Loucy (cell line): Measurements from ENCODE around the gene GPM6B.
A peak's percentile ranks its signal among the peaks of the same experiment; 100 is the strongest.
"Not testable (repeated sequence)": the region's sequence is repeated elsewhere in the genome, so short reads cannot be mapped to it uniquely, and the experiment has no call there.

Experiments used
- H2AFZ ChIP-seq: fragments of 200-600 bp; sonication (generic); 2 replicates; pipeline ENCODE4 v1.6.0; 2016; ENCODE audit warnings: antibody characterized with exemption, mild to moderate bottlenecking, low read length, moderate library complexity
- H3F3A ChIP-seq: fragments of 200-600 bp; 2 replicates; pipeline ENCODE4 v1.6.0; 2016; ENCODE audit warnings: antibody characterized with exemption, low read depth, mild to moderate bottlenecking
- H3K27me3 ChIP-seq: fragments of 200-600 bp; sonication (generic); 2 replicates; pipeline ENCODE4 v1.6.1; 2014; ENCODE audit warnings: low read length, mild to moderate bottlenecking; ENCODE audit not compliant: insufficient read depth, poor library complexity, severe bottlenecking
- H3K36me3 ChIP-seq: fragments of 200-600 bp; sonication (generic); 2 replicates; pipeline ENCODE4 v1.6.1; 2016; ENCODE audit warnings: low read length; ENCODE audit not compliant: insufficient read depth
- H3K4me1 ChIP-seq: fragments of 200-600 bp; sonication (generic); 2 replicates; pipeline ENCODE4 v1.5.1; 2014; ENCODE audit warnings: low read length, mild to moderate bottlenecking; ENCODE audit not compliant: insufficient read depth, poor library complexity, severe bottlenecking
- H3K4me2 ChIP-seq: fragments of 200-600 bp; sonication (generic); 2 replicates; pipeline ENCODE4 v1.6.0; 2014; ENCODE audit warnings: antibody characterized with exemption, low read length, low read depth, mild to moderate bottlenecking; ENCODE audit not compliant: poor library complexity, severe bottlenecking
- H3K4me3 ChIP-seq: fragments of 200-600 bp; sonication (generic); 2 replicates; pipeline ENCODE4 v1.5.1; 2014; ENCODE audit warnings: low read length, mild to moderate bottlenecking, mixed read lengths; ENCODE audit not compliant: poor library complexity, severe bottlenecking
- H3K79me2 ChIP-seq: fragments of 200-600 bp; sonication (generic); 2 replicates; pipeline ENCODE4 v1.6.1; 2014; ENCODE audit warnings: low read length; ENCODE audit not compliant: insufficient read depth
- H3K9ac ChIP-seq: fragments of 200-600 bp; sonication (generic); 2 replicates; pipeline ENCODE4 v1.6.0; 2014; ENCODE audit warnings: mild to moderate bottlenecking, low read depth, low read length, moderate library complexity; ENCODE audit not compliant: poor library complexity, severe bottlenecking
- H3K9me2 ChIP-seq: fragments of 200-600 bp; sonication (generic); replicated peaks from 2 replicates; pipeline ENCODE4 v1.6.1; 2016; ENCODE audit warnings: low read depth, low read length, mixed read lengths
- H3K9me3 ChIP-seq: fragments of 200-600 bp; sonication (generic); 2 replicates; pipeline ENCODE4 v1.6.1; 2014; ENCODE audit warnings: mild to moderate bottlenecking, antibody characterized with exemption, low read length, low read depth; ENCODE audit not compliant: insufficient read depth
- H4K20me1 ChIP-seq: fragments of 200-600 bp; sonication (generic); 2 replicates; pipeline ENCODE4 v1.6.0; 2014; ENCODE audit warnings: antibody characterized with exemption, low read length, mild to moderate bottlenecking; ENCODE audit not compliant: insufficient read depth, poor library complexity, severe bottlenecking
- EZH2phosphoT487 ChIP-seq: fragments of 200-600 bp; IDR thresholded peaks from 2 replicates; pipeline ENCODE4 v1.6.1; 2018; ENCODE audit warnings: antibody characterized with exemption, mild to moderate bottlenecking, moderate library complexity, borderline replicate concordance
- TF ChIP-seq, protein P1 (sequence below): fragments of 200-600 bp; sonication (generic); conservative IDR thresholded peaks from 2 replicates; pipeline ENCODE4 v1.5.1; 2014; ENCODE audit warnings: mild to moderate bottlenecking, antibody characterized with exemption, low read length

Gene GPM6B

GRCh38 chrX:13734278-13735172 lies 82.4 kb downstream of the GPM6B start, which contains the start of the genes OFD1 and TRAPPC2:
TSS of gene OFD1 (plus strand) at chrX:13734748. CDS start at chrX:13735072, 324 bp downstream.
TSS of gene TRAPPC2 (minus strand) at chrX:13734620. CDS start at chrX:13719963, 14,657 bp downstream.
- Histone ChIP-seq H3K9ac (peak within 1 kb of the TSS; percentile 98), H3K79me2 (peaks cover 62% of the 10 kb centered on the region), H3F3A (no peaks in the 10 kb centered on the region), H3K27me3 (no peaks in the 10 kb centered on the region), H2AFZ (peak within 1 kb of the TSS; percentile 75), H4K20me1 (peaks cover 12% of the 10 kb centered on the region), H3K4me3 (peak within 1 kb of the TSS; percentile 93), H3K36me3 (no peaks in the 10 kb centered on the region), H3K4me2 (peak within 1 kb of the TSS; percentile 90), H3K4me1 (peaks cover 21% of the 10 kb centered on the region), H3K9me3 (no peaks in the 10 kb centered on the region), H3K9me2 (no peaks in the 10 kb centered on the region)
- TF ChIP-seq EZH2phosphoT487, result no peak
- TF ChIP-seq, protein P1, sequence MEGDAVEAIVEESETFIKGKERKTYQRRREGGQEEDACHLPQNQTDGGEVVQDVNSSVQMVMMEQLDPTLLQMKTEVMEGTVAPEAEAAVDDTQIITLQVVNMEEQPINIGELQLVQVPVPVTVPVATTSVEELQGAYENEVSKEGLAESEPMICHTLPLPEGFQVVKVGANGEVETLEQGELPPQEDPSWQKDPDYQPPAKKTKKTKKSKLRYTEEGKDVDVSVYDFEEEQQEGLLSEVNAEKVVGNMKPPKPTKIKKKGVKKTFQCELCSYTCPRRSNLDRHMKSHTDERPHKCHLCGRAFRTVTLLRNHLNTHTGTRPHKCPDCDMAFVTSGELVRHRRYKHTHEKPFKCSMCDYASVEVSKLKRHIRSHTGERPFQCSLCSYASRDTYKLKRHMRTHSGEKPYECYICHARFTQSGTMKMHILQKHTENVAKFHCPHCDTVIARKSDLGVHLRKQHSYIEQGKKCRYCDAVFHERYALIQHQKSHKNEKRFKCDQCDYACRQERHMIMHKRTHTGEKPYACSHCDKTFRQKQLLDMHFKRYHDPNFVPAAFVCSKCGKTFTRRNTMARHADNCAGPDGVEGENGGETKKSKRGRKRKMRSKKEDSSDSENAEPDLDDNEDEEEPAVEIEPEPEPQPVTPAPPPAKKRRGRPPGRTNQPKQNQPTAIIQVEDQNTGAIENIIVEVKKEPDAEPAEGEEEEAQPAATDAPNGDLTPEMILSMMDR, result no peak

DNA sequence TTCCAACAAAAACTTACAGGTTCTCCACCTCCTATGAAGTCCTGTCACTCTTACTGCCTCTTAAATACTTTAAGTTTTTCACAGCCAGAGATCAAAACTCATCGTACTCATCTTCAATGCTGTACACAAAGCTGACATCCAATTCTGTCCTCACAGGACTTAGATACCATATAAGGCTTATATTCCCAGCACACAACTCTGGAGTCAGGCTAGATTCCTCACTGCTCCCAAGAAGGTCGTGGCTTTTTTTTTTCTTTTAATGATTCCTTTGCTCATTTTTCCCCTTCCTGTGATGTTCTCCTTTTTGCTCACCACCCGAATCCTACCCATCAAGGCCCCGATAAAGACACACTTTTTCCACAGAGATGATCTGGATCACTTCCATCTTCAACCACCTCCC lies 83.4 kb downstream of the GPM6B start:
- Histone ChIP-seq H2AFZ (no peak overlapping the region), H3K4me2 (peak overlapping the region; percentile 90), H3K79me2 (peaks cover 63% of the 10 kb centered on the region), H3K9me3 (no peaks in the 10 kb centered on the region), H3K36me3 (no peaks in the 10 kb centered on the region), H3K9me2 (no peaks in the 10 kb centered on the region), H3K9ac (peak overlapping the region; percentile 98), H3F3A (no peaks in the 10 kb centered on the region), H3K4me1 (peaks cover 21% of the 10 kb centered on the region), H3K27me3 (no peaks in the 10 kb centered on the region), H4K20me1 (peaks cover 12% of the 10 kb centered on the region), H3K4me3 (peak overlapping the region; percentile 93)
- TF ChIP-seq, protein P1, result no peak
- no peak for TF ChIP-seq EZH2phosphoT487

DNA sequence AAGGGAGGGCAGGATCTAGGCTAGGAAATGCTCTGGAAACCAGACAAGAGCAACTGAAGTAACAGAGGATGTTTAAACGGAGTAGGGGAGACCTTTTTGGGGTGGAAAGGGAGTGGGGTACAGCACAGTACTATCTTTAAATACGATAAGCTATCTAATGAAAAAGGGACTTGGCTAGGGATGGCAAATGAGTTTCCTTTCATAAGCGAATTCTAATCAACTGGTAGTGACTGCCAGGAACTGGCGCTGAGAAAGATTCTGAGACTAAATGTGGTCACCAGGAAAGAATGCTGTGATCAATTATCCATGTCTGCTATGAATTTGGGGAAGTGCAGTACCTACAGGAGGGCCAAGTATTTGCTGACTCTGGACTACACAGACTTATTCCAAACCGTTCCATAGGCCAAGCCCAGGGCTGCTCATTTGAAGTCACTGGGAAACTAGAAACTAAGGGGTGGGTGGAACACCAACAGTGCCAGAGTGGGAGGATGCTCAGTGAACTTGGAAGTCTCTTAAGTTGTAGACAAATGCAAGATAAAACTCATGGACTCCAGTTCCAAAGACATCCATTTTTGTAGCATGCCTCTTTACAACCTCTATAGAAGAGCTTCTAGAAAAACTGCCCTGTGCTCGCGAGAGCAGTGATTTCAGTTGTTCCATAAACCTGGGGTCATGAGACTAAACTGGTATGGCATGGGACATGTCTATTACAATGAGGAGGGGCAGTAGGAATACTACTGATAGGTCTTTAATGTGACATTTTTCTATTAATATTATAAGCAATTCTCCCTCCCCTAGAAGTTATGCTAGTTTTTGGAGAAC lies 84.4 kb downstream of the GPM6B start:
- Histone ChIP-seq H3K36me3 (no peaks in the 10 kb centered on the region), H3K4me2 (peak overlapping the region; percentile 90), H3K4me3 (peak overlapping the region; percentile 93), H4K20me1 (peaks cover 12% of the 10 kb centered on the region), H3K9ac (peak overlapping the region; percentile 98), H3K27me3 (no peaks in the 10 kb centered on the region), H3F3A (no peaks in the 10 kb centered on the region), H3K79me2 (peaks cover 62% of the 10 kb centered on the region), H3K9me3 (no peaks in the 10 kb centered on the region), H2AFZ (no peak overlapping the region), H3K9me2 (no peaks in the 10 kb centered on the region), H3K4me1 (peaks cover 19% of the 10 kb centered on the region)
- TF ChIP-seq, protein P1, result no peak
- TF ChIP-seq EZH2phosphoT487, result no peak

GRCh38 chrX:13730523-13730922 lies 86.4 kb downstream of the GPM6B start:
- not testable (repeated sequence) for H3K9me3 ChIP-seq, H2AFZ ChIP-seq, H3K36me3 ChIP-seq, H3K27me3 ChIP-seq, H3K4me2 ChIP-seq, H4K20me1 ChIP-seq, H3F3A ChIP-seq, H3K4me1 ChIP-seq, H3K4me3 ChIP-seq, H3K9me2 ChIP-seq, H3K9ac ChIP-seq
- peaks cover 54% of the 10 kb centered on the region for H3K79me2 ChIP-seq

- H3K4me3 ChIP-seq, H3K27me3 ChIP-seq, H2AFZ ChIP-seq, H3K4me2 ChIP-seq, H3F3A ChIP-seq, H3K4me1 ChIP-seq, H3K9me2 ChIP-seq, H3K9me3 ChIP-seq, H3K36me3 ChIP-seq, H4K20me1 ChIP-seq, H3K9ac ChIP-seq: not testable (repeated sequence)
- H3K79me2 ChIP-seq, result peaks cover 57% of the 10 kb centered on the region
Observed at GRCh38 chrX:13726583-13726982, 90.3 kb downstream of the GPM6B start.
